Activated T-cell treated with anti-CD3 and anti-CD28 coated beads for 4 hours (primary cell): ENCODE measurements around the gene SBNO1.
"Not testable (repeated sequence)": the region's sequence is repeated elsewhere in the genome, so short reads cannot be mapped to it uniquely, and the experiment has no call there.

ENCODE experiments used
- DNase-seq: peaks from one replicate; pipeline ENCODE4 v3.0.0-alpha.2; 2020

Gene SBNO1

GRCh38 chr12:123388177-123388950, 23.7 kb upstream of the SBNO1 start:
- peak; percentile 62 for DNase-seq

- no peak for DNase-seq
Measured at GRCh38 chr12:123387508-123388176, 23.0 kb upstream of the SBNO1 start.

- not testable (repeated sequence) for DNase-seq
Measured at GRCh38 chr12:123385536-123385935, 20.9 kb upstream of the SBNO1 start.

- no peak for DNase-seq
Measured at GRCh38 chr12:123384994-123385376, 20.3 kb upstream of the SBNO1 start.

GRCh38 chr12:123384318-123384993, 19.8 kb upstream of the SBNO1 start:
- DNase-seq = no peak

- no peak for DNase-seq
Measured at GRCh38 chr12:123382684-123383083, 18.0 kb upstream of the SBNO1 start.

GRCh38 chr12:123379391-123379790, 14.7 kb upstream of the SBNO1 start:
- no peak for DNase-seq

GRCh38 chr12:123372415-123372814, 7.8 kb upstream of the SBNO1 start:
- DNase-seq = not testable (repeated sequence)

GRCh38 chr12:123371667-123372368, 7.2 kb upstream of the SBNO1 start:
- not testable (repeated sequence) for DNase-seq

- no peak for DNase-seq
Measured at GRCh38 chr12:123369229-123369628, 4.6 kb upstream of the SBNO1 start.

- DNase-seq = not testable (repeated sequence)
Measured at GRCh38 chr12:123368431-123368830, 3.8 kb upstream of the SBNO1 start.

- no peak for DNase-seq
Measured at GRCh38 chr12:123367511-123367910, 2.9 kb upstream of the SBNO1 start.

GRCh38 chr12:123365025-123365917, 624 bp upstream of the SBNO1 start:
- peak; percentile 95 for DNase-seq

- DNase-seq = peak; percentile 8
Measured at GRCh38 chr12:123363740-123364531, 711 bp downstream of the SBNO1 start.

- peak; percentile 5 for DNase-seq
Measured at GRCh38 chr12:123363390-123363739, 1.3 kb downstream of the SBNO1 start.

- no peak for DNase-seq
Measured at GRCh38 chr12:123358035-123358434, 6.6 kb downstream of the SBNO1 start.

GRCh38 chr12:123356159-123356670, 8.4 kb downstream of the SBNO1 start:
- no peak for DNase-seq

GRCh38 chr12:123354600-123354999, 10.0 kb downstream of the SBNO1 start:
- DNase-seq = no peak

GRCh38 chr12:123351349-123351748, 13.3 kb downstream of the SBNO1 start:
- DNase-seq = no peak

GRCh38 chr12:123346946-123347345, 17.7 kb downstream of the SBNO1 start:
- DNase-seq = no peak

- DNase-seq = no peak
Measured at GRCh38 chr12:123344086-123344485, 20.6 kb downstream of the SBNO1 start.
